ENCODE measurements around the gene GAST. TPM values are rescaled to one million over a fixed set of nuclear protein-coding genes. Genes with fewer than 3 reads are reported as not detected.

Gene GAST
- total RNA-seq, 1 experiment from 2014 or later: not detected

GRCh38 chr17:41763327-41763726 lies 51.2 kb downstream of the GAST start:
- no peak for DNase-seq
- no CpG with 5 or more reads among the region's 8 CpGs for WGBS (ENCODE audit: extremely low coverage, insufficient read length, low lambda C conversion rate)
- H3K14ac ChIP-seq (ENCODE audit: insufficient read depth, low read length): no peak overlapping the region
- no peak overlapping the region for H3K56ac ChIP-seq (ENCODE audit: insufficient read length, low read depth, low read length)
- H3K23ac ChIP-seq (ENCODE audit: insufficient read length, low read depth, low read length): no peak overlapping the region
- H3K23me2 ChIP-seq (ENCODE audit: insufficient read length, low read depth, low read length, poor library complexity, severe bottlenecking): no peaks in the 10 kb centered on the region
- H4K5ac ChIP-seq (ENCODE audit: insufficient read length, low read depth, low read length): no peak overlapping the region
- no peaks in the 10 kb centered on the region for H3K79me1 ChIP-seq (ENCODE audit: insufficient read depth, low read depth, low read length, poor library complexity, severe bottlenecking)
- Mint-ChIP-seq H3K4me3 (no peak overlapping the region), H3K27ac (no peak overlapping the region; a peak in 1 of 7 replicates), H3K9me3 (no peaks in the 10 kb centered on the region), H3K27me3 (ENCODE audit: low read depth) (no peaks in the 10 kb centered on the region), H3K36me3 (ENCODE audit: insufficient read depth in 1 of 3, low read depth in 3 of 3) (peaks cover 57 to 90% (median 87%) of the 10 kb centered on the region in 3 experiments), H3K4me1 (no peaks in the 10 kb centered on the region)
- no peak overlapping the region for H3K9ac ChIP-seq (ENCODE audit: extremely low read depth, insufficient read length, low read length)
- H2BK20ac ChIP-seq (ENCODE audit: low read depth, low read length, poor library complexity, severe bottlenecking): no peak overlapping the region
- no peak overlapping the region for H2BK5ac ChIP-seq (ENCODE audit: insufficient read length, low read length)
- H3K9me3 ChIP-seq (ENCODE audit: control insufficient read depth, low read depth, low read length): no peaks in the 10 kb centered on the region
- H3K4me2 ChIP-seq (ENCODE audit: insufficient read depth, insufficient read length, low read length): no peak overlapping the region
- no peaks in the 10 kb centered on the region for H3K79me2 ChIP-seq (ENCODE audit: insufficient read depth, low read length)
- H3K4me1 ChIP-seq (ENCODE audit: insufficient read depth, low read length): no peaks in the 10 kb centered on the region
- no peak overlapping the region for H2BK120ac ChIP-seq (ENCODE audit: low read depth, low read length, poor library complexity, severe bottlenecking)
- no peak overlapping the region for H3K4ac ChIP-seq (ENCODE audit: low read depth, low read length)
- no peaks in the 10 kb centered on the region for H3K27me3 ChIP-seq (ENCODE audit: insufficient read depth, low read length)
- no peaks in the 10 kb centered on the region for H4K20me1 ChIP-seq (ENCODE audit: control insufficient read depth, insufficient read depth, insufficient read length)
- no peak overlapping the region for H4K8ac ChIP-seq (replicated peaks; ENCODE audit: insufficient read length, low read depth, low read length)
- H3K18ac ChIP-seq (ENCODE audit: insufficient read length, low read depth, low read length): no peak overlapping the region
- H3K27ac ChIP-seq (ENCODE audit: insufficient read length, low read depth, low read length): no peak overlapping the region
- H2AK5ac ChIP-seq (ENCODE audit: insufficient read length, low read length): no peak overlapping the region
- H4K91ac ChIP-seq (ENCODE audit: insufficient read length, low read depth, low read length): no peak overlapping the region
- no peak for TF ChIP-seq CTCF (conservative IDR thresholded peaks at IDR 0.05)
- H2AFZ ChIP-seq (ENCODE audit: low read length): no peak overlapping the region
- H2BK12ac ChIP-seq (ENCODE audit: insufficient read length, low read depth, low read length): no peak overlapping the region
- no peak overlapping the region for H2BK15ac ChIP-seq (ENCODE audit: low read depth, low read length)
- no peak overlapping the region for H3T11ph ChIP-seq (ENCODE audit: low read length)

Other genes with a start within 250 kb of the GAST start
- not detected in 2 replicates for gene KRT32, start 244.9 kb upstream of the GAST start, total RNA-seq (2021)
- gene KRT35, start 231.2 kb upstream of the GAST start, total RNA-seq (2021): not detected in 2 replicates
- not detected in 2 replicates for gene KRT36, start 222.4 kb upstream of the GAST start, total RNA-seq (2021)
- not detected in 2 replicates for gene KRT13, start 206.7 kb upstream of the GAST start, total RNA-seq (2021)
- 0.35 and 0.87 TPM in 2 replicates for gene KRT15, start 193.4 kb upstream of the GAST start, total RNA-seq (2021)
- 134 and 143 TPM in 2 replicates for gene KRT19, start 184.0 kb upstream of the GAST start, total RNA-seq (2021)
- not detected in 2 replicates for gene KRT9, start 140.3 kb upstream of the GAST start, total RNA-seq (2021)
- not detected in 2 replicates for gene KRT14, start 125.4 kb upstream of the GAST start, total RNA-seq (2021)
- not detected in 2 replicates for gene KRT16, start 99.6 kb upstream of the GAST start, total RNA-seq (2021)
- gene KRT17, start 87.8 kb upstream of the GAST start, total RNA-seq (2021): 1.1 and 1.5 TPM in 2 replicates
- 651 and 652 TPM in 2 replicates for gene EIF1, start 23.4 kb upstream of the GAST start, total RNA-seq (2021)
- gene HAP1, start 22.3 kb downstream of the GAST start, total RNA-seq (2021): 2.2 and 2.5 TPM in 2 replicates
- 87.9 and 90.1 TPM in 2 replicates for gene JUP, start 74.4 kb downstream of the GAST start, total RNA-seq (2021)
- 22.9 and 24.0 TPM in 2 replicates for gene P3H4, start 99.6 kb downstream of the GAST start, total RNA-seq (2021)
- gene FKBP10, start 100.7 kb downstream of the GAST start, total RNA-seq (2021): 166 TPM in 2 replicates
- 66.2 and 76.1 TPM in 2 replicates for gene NT5C3B, start 123.9 kb downstream of the GAST start, total RNA-seq (2021)
- 0.22 and 0.46 TPM in 2 replicates for gene KLHL10, start 125.5 kb downstream of the GAST start, total RNA-seq (2021)
- 16.8 and 17.0 TPM in 2 replicates for gene KLHL11, start 153.1 kb downstream of the GAST start, total RNA-seq (2021)
- gene ACLY, start 206.6 kb downstream of the GAST start, total RNA-seq (2021): 279 and 289 TPM in 2 replicates
- gene ODAD4, start 218.3 kb downstream of the GAST start, total RNA-seq (2021): 1.3 and 2.1 TPM in 2 replicates